ENCODE measurements around the gene PRKAG3. TPM values are rescaled to one million over a fixed set of nuclear protein-coding genes. Genes with fewer than 3 reads are reported as not detected.
"Not testable (repeated sequence)": the region's sequence is repeated elsewhere in the genome, so short reads cannot be mapped to it uniquely, and the experiment has no call there.

PRKAG3 gene
- total RNA-seq, 1 donor from 2014 or later, result not detected

DNA sequence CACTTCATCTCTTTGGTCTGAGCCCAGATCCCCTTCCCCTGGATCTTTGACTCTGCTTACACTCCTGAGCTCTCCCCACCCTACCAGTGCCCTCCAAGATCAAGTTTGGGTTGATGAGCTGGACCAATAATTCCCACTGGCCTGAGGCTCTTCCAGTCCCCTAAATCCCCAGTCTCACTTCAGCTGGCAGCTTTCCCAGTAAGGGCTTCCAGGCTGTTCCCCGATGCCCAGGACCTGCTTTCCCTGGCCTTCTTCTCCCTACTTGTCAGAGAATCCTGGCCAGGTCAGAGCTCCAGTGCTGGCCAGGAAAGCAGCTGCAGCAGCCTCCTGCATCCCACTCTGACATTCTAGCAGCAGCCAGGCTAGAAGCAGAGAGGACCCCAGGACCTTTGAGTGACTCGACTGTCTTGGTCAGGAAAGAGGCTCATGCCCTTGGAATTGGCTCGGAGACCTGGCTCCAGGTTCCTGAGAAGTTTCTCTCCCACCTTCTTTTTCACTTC lies 31.5 kb upstream of the PRKAG3 start:
- DNase-seq (ENCODE audit: low read depth in 2 of 2), result no peak

DNA sequence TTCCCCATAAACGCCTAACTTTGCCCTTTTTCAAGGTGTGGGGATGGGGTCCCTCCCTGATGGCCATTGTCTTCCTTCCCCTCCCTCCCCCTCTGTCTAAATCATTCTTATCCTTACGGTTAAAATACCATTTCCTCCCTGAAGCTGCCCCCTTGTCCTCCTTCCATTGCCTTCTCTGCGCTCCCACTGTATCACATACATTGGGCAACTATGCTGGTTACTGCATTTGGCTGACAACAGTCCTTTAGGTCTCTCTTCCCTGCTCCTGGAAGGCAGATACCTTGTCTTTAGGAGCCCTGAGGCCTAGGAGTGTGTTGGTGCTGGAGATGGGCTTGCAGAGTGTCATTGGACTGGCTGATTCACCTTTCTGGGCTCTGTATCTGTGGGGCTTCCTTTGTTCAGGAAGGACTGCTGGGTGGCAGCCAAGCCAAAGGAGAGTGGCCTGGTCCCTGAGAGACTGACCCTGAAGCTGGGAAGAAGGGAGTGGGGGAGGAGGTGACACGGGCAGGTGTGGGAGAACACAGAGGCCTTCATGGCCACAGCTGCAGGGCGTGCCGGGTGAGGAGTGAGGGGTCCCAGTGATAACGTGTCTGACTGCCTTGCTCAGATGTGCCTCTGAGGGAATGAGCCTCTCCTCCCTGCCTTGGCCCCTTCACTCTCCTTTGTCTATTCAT lies 30.2 kb upstream of the PRKAG3 start:
- no peak for DNase-seq (ENCODE audit: low read depth in 2 of 2)

DNA sequence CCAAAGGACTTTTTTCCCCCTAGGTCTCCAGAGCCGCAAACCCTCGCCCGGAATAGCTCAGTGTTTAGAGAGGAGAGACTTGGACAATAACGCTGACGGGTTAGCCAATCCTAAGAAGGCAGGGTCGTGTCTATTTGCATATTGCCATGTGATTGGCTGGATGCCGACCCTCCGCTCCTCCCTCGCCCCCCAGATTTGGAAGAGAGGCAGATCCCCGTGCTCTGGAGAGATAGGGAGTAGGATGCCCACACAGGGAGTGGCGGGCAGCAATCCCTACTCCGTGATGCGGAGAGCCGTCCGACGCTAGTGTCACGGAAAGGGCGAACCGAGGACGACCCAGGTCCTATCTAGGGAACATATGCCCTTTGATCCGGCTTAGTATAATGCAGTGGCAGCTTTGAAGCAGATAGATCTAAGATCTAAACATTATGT lies 29.4 kb upstream of the PRKAG3 start:
- peak in 1 of 2 donors; percentile 43 for DNase-seq (ENCODE audit: low read depth in 2 of 2)

DNA sequence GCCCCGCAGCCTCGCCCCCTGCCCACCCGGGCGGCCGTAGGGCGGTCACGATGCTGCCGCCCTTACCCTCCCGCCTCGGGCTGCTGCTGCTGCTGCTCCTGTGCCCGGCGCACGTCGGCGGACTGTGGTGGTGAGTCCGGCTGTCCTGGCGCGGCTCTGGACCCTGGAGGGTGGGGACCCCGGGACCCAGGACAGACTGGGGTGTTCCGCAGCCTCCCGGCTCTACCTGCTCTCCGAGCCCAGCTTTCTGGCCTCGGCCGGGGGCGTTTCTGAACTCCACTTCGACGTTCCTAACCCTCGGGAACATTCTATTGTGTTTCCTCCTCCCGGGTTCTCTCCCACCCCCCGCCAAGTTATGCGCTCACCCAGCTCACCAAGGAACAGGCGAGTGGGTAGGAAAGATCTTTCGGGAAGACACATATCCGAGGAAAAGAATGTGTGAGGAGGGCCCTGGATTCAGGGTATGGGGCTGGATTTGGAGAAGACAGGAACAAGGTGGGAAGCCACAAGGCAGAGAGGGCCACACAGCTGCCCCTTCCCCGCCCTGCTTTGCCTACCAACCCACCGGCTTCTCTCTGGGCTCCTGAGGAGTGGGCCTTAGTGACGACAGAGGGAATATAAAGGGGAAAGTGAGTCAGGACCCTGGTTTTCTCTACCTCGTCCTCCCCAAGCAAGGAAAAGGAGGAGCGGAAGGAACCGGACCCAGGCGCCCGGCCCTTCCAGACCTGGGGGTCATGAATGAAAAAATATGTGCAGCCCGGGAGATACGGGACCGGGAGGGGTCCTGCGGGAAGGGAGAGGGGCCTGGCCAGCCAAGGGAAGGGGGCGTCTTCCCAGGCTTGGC lies 28.6 kb upstream of the PRKAG3 start:
- no peak for DNase-seq (ENCODE audit: low read depth in 2 of 2)

DNA sequence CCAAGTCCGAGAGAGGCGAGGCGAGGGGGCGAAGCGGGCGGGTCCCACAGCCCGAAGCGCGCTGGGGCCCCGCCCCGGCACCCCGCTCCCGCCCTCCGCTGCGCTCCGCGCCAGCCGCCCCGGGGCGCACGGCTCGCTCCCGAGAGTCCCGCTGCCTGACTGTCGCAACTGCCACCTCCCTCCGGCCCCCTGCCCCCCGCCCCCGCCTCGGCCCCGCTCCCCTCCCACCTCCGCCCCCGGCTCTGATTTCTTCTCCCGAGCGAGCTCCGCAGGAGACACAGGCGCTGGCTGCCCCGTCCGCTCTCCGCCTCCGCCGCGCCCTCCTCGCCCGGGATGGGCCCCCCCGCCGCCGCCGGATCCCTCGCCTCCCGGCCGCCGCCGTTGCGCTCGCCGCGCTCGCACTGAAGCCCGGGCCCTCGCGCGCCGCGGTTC lies 28.0 kb upstream of the PRKAG3 start, which contains the start of gene WNT6:
WNT6 (plus strand) TSS at position 250 of the 432 bp plus-strand sequence. CDS start 233 bp downstream, outside the sequence.
- DNase-seq (ENCODE audit: low read depth in 2 of 2), result no peak

DNA sequence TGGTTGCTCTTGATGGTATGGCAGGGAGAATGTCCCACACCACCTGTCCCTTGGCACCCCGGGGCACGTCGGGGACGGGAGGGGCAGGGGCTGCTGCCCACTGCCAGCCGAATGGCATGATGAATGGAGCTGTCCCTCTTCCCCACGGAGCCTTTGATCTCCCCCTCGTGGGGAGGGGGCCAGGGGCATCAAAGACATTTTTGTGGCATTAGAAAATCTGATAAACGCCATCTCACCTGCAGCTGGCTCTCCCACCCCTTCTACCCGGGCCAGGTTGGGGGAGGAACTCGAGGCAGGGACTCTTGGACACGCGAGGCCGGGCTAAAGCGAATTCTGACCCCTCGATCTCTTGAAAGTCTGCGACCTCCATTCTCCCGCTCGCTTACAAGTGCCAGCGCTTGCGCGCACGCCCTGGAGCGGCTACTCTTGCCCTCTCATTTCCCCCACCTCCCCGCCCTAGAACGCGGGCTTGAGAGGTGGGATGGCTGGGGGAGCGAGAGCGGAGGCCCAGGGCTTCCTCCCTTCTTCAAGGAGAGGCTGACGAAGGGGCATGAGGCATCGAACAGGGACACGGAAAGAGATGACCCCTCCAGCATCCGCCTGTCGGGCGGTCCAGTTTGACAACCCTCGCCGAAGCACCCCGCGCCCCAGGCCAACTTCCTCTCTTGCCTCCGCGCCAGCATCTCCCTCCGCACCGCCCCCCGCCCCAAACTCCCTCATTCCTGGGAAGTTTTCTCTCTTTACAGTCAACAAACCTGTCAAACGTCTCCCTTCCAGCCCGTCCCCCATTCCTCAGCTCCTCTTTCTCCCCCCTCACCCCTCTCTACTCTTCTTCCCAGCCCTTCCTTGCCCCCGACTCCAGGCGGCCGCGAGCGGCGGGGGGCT lies 27.3 kb upstream of the PRKAG3 start:
- DNase-seq (ENCODE audit: low read depth in 2 of 2), result no peak

DNA sequence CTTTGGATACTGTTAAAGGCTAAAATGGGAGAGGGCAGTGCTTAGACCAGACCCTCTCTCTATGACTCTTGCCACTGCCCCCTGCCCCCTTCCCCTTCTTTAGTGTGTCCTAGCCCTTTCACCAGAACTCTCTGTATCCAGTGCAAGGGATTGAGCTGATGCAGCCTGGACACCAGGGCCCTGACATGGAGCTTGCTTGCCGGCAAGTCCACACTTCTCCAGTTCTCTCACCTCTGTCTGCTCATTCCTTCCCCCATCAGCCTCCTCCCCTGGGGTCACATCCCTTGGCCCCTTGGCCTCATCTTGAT lies 26.5 kb upstream of the PRKAG3 start:
- no peak for DNase-seq (ENCODE audit: low read depth in 2 of 2)

DNA sequence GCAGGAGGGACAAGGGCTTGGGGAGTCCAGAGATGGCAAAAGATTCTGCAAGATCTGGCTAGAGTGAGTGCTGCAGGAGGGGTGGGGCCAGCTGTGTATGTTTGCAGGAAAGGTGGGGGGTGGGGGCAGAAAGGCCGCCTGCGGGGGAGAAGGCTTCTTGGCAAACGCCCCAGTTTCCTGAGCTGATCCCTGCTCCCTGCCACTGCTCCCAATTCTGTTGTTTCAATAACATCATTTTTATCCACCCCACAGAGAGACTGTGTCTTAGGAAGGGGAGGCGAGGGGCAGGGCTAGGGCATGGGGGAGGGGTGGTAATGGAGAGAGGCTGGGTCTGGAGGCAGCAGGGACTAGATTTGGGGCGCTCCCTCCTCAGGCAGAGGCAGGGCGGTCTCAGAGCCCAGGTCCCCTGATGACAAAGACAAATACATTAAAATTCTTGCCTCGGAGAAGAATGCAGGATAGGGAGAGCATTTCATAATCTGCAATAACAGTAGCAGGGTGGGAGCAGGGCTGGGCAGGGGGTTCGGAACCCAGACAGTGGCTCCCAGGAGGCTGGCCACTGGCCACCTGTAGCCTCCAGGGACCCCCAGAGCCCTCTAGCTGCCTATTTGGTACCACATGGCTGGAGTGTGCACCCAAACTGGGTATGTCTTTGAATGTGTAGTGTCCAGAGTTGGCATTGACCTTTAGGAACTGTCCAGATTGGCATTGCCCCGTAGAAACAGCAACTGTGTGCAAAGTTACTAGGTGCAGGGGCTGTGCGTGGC lies 26.0 kb upstream of the PRKAG3 start:
- no peak for DNase-seq (ENCODE audit: low read depth in 2 of 2)

DNA sequence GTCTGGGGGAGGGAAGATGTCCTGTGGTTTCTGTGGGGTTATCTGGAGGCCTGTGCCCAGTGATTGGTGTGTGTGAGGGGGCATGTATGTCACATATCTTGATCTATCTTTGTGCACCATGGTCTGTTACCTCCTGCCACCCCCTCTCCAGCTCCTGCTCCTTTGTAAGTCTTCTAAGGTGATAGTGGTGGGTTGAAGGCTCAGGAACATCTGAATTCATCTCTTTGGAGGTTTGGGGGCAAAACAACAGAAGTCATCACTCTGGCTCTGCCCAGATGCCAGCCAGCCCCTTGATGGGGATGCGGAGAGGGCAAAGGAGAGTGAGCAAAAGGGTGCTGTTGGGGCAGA lies 25.3 kb upstream of the PRKAG3 start:
- DNase-seq (ENCODE audit: low read depth in 2 of 2), result no peak

DNA sequence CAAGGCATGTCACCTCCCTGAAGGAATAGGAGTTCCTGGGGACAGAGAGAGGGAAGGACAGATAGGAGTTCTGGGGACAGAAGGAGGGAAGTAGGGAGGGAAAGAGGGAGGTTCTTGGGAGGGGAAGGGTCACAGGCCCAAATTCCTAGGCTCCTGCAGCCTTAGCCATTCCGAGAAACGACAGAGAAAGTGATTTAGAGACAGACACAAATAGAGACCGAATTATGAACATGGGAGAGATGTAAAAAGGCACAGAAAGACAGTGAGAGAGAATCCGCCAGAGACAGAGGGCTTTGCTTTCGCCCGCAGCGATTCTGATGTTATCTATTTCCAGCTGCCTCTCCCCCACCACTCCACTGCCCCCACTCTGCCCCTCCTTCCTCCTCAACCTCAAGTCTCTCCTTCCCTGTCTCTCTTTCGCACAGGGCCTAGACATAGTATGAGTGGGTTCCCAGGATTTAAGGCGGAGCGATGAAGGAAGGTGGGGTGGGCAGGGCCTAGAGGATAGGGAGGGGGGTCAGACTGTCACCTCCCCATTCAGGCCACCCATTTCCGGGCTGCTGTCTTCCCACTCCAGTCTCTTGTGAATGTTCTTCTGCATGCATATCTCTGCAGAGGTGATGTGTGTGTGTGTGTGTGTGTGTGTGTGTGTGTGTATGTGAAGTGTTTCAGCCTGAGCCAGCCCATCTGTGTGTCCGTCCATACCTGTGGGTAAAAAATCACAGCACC lies 24.7 kb upstream of the PRKAG3 start:
- no peak for DNase-seq (ENCODE audit: low read depth in 2 of 2)

DNA sequence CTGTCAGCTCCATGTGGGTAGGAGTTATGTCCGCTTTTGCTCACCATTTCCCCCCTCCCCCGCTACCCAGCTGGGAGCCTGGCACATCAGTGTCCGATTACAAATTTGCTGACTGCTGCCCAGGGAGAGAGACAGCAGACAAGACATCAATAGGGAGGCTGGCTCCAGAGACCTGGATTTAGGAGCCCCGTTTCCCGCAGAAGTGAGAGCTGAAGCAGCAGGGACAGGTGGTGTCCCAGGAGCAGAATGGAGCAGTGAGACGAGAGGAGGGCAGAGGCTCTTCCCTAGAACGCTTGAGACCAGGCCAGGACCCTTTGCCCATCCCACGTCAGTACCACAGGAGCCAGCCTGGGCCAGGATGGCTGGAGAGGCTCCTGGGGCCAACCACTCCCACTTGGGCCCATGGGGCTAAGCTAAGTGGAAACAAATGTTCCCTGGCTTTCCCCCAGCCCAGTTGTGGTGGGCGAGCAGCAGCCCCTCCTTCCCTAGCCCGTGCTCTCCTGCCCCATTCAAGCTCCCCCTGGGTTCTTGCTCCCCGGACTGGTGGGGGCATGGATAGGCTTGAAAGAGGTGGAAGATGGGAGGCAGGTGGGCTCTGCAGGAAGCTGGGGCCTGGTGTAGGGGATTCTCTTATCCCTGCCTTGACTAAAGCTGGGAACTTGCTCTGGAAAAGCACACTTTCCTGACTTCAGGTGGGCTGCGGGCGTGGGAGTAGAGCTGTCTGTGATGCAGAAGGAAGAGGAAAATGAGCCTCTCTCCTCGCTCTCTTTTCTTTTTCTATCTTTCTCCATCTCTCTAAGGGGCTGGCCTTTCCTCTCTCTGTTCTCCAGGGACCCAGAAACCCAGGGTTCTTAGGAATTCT lies 23.9 kb upstream of the PRKAG3 start:
- no peak for DNase-seq (ENCODE audit: low read depth in 2 of 2)

DNA sequence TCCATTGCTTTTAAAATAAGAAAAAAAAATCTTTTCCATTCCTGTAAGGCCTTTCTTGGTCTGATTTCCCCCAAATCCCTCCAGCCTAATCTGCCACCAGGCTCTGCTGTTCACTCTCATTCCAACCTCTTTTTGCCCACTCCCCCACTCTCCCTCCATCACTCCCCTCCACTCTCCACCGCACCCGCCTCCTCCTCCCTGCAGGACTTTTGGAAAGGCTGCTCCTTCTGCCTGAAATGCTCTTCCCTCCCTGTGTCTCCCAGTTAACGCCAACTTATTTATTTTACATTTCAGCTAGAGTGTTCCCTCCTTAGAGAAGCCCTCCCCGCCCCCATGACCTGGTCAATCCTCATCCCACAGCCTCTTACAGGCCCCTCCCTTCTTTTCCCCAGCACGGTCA lies 23.3 kb upstream of the PRKAG3 start:
- no peak for DNase-seq (ENCODE audit: low read depth in 2 of 2)

DNA sequence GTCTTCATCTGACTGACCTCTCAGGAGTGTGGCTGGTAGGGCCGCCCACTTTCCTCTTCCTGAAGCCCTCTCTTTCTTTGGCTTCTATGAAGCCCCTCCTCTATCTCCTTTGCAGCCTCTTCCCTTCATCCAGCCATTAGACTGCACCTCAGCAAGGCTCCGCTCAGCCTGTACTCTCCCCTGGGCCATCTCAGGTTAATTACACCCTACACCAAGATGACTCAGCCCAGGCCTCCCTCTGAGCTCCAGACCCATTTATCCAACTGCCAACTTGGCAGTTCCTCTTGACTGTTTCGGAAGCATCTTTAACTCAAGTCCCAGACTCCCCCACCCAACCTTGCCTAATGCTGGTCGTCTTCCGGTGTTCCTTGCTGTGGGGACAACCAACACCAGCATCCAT lies 22.2 kb upstream of the PRKAG3 start:
- no peak for DNase-seq (ENCODE audit: low read depth in 2 of 2)

DNA sequence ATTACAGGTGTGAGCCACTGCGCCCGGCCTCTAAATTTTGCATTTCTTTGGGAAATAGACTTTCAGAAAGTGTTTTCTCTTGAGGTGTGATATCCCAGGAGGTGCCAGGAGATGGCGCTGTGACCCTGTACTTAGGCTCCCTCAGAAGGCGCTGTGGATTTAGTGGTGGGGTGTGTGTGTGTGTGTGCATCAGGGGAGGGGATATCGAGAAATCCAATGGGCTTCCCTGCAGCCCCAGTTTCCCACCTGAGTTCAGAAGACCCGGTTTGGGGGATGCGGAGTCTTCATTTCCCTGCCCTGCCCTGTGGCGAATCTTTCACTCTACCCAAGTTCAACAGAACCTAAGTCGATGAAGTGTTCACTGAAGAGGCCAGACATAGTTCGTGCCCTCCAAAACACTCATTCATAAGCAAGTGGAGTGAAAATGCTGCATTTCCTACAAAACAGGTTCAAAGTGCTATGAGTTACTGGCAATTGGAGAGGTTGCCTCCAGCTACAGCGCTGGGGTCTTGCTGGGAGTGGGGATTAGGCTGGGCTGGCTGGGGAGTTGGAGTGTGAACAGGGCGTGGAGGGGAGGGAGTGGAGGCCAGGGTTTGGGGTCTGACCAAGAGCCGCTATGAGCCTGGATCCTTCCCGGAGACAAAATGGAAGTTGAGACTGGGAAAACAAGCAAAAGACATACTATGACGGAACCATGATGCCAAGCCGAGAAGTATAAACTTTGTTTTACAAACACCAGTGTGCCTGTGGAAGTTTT lies 21.5 kb upstream of the PRKAG3 start:
- peak; percentile 14 to 66 for DNase-seq (ENCODE audit: low read depth in 2 of 2)

DNA sequence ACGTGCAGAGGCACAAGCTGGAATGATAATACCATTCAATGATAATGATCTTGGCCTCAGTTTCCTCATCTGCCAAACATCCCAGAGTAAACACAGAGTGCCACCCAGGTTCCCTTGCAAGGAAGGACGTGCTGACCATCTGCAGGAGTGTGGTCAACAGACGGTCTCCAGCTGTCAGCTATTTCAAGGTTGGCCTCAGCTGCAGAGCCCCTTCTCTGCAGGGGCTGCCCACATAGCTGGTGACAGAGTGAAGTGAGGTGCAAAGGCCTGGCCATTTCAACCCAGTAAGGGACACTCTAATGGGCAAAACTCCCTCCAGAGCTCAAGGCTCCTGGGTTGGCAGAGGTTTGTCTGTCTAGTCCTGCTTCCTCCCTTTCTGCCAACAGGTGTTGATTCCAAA lies 19.7 kb upstream of the PRKAG3 start:
- DNase-seq (ENCODE audit: low read depth in 2 of 2), result no peak

DNA sequence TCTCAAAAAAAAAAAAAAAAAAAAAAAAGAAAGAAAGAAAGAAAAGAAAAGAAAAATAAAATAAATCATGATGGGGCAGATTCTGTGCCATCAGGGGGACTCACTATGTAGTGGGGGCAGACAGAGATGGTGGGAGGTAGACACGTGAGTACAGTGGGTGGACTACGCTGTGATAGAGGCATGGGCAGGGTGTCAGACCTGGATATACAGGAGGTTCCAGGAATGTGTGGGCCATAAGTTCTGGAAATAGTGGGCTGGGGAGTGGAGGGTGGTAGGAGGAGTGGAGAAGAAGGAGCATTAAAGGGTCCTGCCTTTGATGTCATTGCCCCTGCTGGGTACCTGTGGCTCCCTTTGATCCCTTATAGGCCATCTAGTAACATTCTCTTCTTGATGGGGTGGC lies 19.2 kb upstream of the PRKAG3 start:
- DNase-seq (ENCODE audit: low read depth in 2 of 2), result no peak

DNA sequence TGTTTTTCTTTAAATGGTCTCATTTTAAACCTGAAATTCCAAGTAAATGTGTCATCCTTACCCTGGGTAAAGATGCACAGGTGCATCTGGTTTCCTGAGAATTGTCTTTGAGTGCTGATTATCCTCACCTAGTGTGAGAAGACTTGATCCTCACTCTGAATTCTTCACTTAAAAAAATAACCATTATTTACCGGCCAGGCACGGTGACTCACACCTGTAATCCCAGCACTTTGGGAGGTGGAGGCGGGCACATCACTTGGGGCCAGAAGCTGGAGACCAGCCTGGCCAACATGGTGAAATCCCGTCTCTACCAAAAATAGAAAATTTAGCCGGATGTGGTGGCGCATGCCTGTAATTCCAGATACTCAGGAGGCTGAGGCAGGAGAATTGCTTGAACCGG lies 18.1 kb upstream of the PRKAG3 start:
- no peak for DNase-seq (ENCODE audit: low read depth in 2 of 2)

DNA sequence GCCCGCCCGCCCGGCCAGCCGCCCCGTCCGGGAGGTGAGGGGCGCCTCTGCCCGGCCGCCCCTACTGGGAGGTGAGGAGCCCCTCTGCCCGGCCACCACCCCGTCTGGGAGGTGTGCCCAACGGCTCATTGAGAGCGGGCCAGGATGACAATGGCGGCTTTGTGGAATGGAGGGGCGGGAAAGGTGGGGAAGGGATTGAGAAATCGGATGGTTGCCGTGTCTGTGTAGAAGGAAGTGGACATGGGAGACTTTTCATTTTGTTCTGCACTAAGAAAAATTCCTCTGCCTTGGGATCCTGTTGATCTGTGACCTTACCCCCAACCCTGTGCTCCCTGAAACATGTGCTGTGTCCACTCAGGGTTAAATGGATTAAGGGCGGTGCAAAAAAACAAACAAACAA lies 15.4 kb upstream of the PRKAG3 start:
- DNase-seq (ENCODE audit: low read depth in 2 of 2), result not testable (repeated sequence)

DNA sequence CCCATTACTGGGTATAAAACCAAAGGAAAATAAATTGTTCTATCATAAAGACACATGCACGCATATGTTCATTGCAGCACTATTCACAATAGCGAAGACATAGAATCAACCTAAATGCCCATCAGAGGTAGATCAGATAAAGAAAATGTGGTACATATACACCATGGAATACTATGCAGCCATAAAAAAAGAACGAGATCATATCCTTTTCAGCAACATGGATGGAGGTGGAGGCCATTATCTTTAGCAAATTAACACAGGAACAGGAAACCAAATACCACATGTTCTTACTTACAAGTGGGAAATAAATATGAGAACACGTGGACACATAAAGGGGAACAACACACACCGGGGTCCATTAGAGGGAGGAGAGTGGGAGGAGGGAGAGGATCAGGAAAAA lies 12.7 kb upstream of the PRKAG3 start:
- DNase-seq (ENCODE audit: low read depth in 2 of 2), result not testable (repeated sequence)

Measured in dermis microvascular lymphatic vessel endothelial cell (primary cell).